22Rv1 (cell line): ENCODE measurements around the gene SVBP.

Experiments
- H3K27ac ChIP-seq: fragments of 450-650 bp; 2 replicates; pipeline ENCODE4 v1.5.1; 2017
- ZFX ChIP-seq: fragments of 450-650 bp; IDR thresholded peaks from 2 replicates; pipeline ENCODE4 v1.6.1; 2017; ENCODE audit warnings: antibody characterized with exemption, borderline replicate concordance
- TF ChIP-seq, protein P1 (sequence below): fragments of 450-650 bp; IDR thresholded peaks from 2 replicates; pipeline ENCODE4 v1.5.1; 2017; ENCODE audit warnings: mild to moderate bottlenecking

Gene SVBP

GRCh38 chr1:42784547-42784945, 32.7 kb downstream of the SVBP start:
- no peak overlapping the region for H3K27ac ChIP-seq
- no peak for TF ChIP-seq ZFX
- TF ChIP-seq, protein P1, sequence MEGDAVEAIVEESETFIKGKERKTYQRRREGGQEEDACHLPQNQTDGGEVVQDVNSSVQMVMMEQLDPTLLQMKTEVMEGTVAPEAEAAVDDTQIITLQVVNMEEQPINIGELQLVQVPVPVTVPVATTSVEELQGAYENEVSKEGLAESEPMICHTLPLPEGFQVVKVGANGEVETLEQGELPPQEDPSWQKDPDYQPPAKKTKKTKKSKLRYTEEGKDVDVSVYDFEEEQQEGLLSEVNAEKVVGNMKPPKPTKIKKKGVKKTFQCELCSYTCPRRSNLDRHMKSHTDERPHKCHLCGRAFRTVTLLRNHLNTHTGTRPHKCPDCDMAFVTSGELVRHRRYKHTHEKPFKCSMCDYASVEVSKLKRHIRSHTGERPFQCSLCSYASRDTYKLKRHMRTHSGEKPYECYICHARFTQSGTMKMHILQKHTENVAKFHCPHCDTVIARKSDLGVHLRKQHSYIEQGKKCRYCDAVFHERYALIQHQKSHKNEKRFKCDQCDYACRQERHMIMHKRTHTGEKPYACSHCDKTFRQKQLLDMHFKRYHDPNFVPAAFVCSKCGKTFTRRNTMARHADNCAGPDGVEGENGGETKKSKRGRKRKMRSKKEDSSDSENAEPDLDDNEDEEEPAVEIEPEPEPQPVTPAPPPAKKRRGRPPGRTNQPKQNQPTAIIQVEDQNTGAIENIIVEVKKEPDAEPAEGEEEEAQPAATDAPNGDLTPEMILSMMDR = no peak

DNA sequence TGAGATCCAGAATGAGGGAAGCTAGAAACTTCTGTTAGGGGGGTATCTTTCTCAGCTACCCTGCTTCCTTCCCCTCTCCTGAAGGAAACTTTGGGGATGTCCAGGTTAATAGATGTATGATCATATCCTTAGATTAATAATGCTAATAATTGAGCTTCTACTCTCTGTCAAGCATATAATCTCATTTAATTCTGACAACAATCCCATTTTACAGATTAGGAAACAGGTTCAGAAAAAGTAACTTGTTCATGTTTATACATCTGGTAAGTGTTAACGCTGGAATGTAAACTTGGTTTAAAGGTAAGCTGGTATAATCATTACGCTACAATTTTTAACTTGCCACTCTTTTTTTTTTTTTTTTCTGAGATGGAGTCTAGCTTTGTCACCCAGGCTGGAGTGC, 34.1 kb downstream of the SVBP start:
- no peak for TF ChIP-seq ZFX
- TF ChIP-seq, protein P1 = no peak
- H3K27ac ChIP-seq = no peak overlapping the region

- no peak overlapping the region for H3K27ac ChIP-seq
- TF ChIP-seq ZFX = no peak
- TF ChIP-seq, protein P1 = no peak
Measured at GRCh38 chr1:42780176-42780575, 37.0 kb downstream of the SVBP start.

GRCh38 chr1:42779725-42780124, 37.5 kb downstream of the SVBP start:
- no peak overlapping the region for H3K27ac ChIP-seq
- TF ChIP-seq, protein P1 = no peak
- TF ChIP-seq ZFX = no peak

- H3K27ac ChIP-seq = no peak overlapping the region
- no peak for TF ChIP-seq ZFX
- TF ChIP-seq, protein P1 = peak; percentile 62
Measured at GRCh38 chr1:42777852-42778251, 39.3 kb downstream of the SVBP start.

DNA sequence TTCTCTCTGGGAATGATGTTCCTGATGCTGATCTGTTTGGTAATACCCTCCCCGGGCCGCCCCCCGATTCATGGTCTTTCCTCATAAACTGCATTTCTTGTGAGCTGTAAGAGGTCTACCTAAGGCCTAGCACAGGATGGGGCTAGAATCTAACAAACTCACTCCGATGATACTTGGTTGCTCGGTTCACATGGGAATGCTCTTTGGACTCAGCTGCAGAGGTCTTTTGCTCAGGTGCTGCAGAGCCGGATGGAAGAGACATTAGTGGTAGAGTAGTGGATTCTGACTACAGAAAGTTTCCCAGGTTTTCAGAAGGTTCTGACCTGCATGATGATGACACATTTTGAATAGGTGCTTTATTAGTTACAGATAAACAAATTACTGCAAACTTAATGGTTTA, 40.7 kb downstream of the SVBP start:
- TF ChIP-seq ZFX = no peak
- TF ChIP-seq, protein P1 = no peak
- H3K27ac ChIP-seq = no peak overlapping the region

DNA sequence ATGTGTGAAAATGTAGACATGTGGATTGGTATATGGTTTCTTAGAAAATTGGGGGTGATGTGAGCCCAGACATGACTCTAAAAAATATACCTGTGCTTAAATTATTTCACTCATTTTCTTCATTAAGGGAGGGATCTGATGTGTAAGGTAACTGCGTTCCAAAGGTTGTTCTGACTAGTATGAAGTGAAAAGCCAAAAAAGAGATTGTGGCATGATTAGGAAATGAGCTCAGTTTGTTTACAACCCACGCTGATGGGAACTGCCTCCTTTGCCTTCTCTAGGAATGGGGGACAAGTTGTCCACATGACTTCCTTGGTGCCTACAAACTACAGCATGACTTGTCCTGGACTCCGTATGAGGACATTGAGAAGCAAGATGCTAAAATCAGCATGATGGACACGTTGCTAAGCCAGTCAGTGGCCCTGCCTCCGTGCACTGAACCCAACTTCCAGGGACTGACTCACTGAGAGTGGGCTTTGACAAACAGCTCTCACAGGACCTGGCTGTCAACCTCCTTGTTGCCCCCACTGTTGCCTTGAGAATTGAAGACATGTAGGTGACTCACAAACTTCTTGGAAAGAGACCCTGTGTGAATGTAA, 42.2 kb downstream of the SVBP start:
- TF ChIP-seq, protein P1 = no peak
- TF ChIP-seq ZFX = no peak
- H3K27ac ChIP-seq = no peak overlapping the region
